IPS-11a (cell line): ENCODE measurements around the gene MAPK9.
A peak's percentile ranks its signal among the peaks of the same experiment; 100 is the strongest.
"Not testable (repeated sequence)": the region's sequence is repeated elsewhere in the genome, so short reads cannot be mapped to it uniquely, and the experiment has no call there.

Experiments used
- H3K4me3 ChIP-seq: one replicate; pipeline ENCODE4 v1.5.1; 2013; ENCODE audit warnings: low read depth, low read length, control low read depth

The MAPK9 gene

DNA sequence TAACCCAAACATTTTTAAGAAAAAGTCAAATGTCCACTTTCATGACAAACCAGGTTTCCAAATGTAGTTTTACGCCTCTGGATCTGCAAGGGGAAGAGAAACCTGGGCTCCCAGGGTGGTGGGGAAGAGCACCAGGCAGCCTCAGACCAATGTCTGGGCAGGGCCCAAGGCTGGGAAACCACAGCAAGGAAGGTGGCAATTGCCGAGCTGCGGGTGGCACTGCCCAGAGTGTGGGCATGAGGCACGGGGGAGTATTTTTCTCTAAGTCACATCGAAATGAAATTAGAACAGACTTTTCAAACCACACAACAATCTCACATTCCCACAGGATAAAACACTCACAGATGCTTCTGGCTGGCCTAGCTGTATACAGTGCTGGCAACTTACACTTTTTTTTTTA lies 50.3 kb downstream of the MAPK9 start:
- H3K4me3 ChIP-seq, result no peak overlapping the region

DNA sequence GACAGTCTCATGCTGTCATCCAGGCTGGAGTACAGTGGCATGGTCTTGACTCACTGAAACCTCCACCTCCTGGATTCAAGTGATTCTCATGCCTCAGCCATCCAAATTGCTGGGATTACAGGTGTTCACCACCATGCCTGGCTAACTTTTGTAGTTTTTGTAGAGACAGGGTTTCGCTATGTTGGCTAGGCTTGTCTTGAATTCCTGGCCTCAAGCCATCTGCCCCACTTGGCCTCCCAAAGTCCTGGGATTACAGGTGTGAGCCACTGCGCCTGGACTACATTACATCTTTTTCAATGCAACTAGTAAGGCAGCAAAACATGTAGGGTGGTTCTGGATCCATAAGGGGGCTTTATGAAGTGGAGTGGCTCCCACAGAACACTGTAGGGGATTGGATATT lies 53.3 kb downstream of the MAPK9 start:
- H3K4me3 ChIP-seq, result no peak overlapping the region

DNA sequence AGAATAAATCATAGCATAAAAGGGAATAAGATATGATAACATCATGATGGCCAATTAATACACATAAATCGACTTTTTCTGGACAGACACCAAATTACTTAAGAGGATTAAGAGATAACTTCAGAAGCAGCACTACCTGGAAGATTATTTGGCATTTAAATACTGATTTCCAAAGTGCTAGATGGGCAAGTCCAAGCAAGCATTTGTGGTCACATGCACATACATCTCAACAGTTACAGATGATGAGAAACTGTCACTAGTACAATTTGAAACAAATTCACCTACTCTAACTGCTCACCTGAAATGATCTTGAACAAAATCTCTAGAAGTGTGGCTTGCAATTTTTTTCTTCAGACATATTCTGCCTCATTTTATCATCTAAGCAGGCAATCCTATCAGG lies 56.0 kb downstream of the MAPK9 start:
- H3K4me3 ChIP-seq, result no peak overlapping the region

DNA sequence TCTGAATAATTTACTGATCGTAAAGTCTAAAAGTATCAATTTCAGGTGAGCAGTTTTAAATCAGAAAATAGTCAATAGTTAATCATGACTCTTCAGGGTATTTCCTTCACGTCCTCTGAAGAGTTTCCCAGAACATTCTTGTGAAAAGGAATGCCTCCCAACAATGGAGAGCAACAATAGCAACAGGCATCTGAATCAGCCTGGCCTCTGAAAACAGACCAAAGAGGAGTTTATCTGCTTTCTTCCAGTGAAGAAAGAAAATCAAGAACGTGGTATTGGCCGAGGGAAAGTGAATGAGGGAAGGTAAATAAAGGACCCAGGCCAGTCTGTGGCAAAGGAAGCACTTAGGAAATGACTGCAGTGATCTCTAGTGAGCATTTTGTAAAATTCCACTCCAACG lies 56.8 kb downstream of the MAPK9 start:
- H3K4me3 ChIP-seq, result no peak overlapping the region

DNA sequence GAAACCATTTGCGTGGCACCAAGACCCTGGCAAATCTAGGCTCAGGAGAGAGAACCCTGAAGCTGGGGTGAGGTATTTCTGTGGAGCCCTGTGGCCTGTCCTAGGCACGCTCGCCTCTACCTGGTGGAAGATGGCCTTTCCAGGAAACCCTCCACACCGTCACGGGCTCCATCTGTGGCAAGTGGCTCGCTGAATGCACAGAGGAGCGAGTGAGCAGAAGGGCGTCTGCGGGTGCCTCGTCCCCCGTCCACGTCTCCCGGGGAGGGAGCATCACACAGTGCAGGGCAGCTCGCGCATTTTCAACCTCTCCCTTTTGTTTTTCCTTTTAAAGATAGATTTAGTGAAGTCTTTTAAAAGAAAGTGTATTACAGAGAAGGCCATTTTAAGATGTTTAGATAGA lies 57.6 kb downstream of the MAPK9 start:
- H3K4me3 ChIP-seq, result no peak overlapping the region

DNA sequence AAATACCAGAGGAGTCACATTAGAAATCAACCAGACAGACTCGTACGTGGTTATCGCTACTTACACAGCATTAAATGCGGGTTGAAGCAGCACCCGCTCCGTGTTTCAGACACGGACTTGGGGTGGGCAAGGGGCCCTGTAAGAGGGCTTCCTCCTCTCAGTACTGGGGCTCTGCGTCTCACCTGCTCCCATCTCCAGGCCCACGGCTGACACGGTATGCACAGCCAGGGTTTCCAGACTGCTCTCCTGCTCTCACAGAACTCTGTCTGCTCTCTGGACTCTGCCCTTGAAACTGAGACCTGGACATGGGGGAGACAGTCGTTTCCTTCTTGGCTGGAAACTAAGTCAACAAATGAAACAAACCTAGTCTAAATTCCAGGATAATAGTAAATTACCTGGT lies 58.2 kb downstream of the MAPK9 start:
- no peak overlapping the region for H3K4me3 ChIP-seq

DNA sequence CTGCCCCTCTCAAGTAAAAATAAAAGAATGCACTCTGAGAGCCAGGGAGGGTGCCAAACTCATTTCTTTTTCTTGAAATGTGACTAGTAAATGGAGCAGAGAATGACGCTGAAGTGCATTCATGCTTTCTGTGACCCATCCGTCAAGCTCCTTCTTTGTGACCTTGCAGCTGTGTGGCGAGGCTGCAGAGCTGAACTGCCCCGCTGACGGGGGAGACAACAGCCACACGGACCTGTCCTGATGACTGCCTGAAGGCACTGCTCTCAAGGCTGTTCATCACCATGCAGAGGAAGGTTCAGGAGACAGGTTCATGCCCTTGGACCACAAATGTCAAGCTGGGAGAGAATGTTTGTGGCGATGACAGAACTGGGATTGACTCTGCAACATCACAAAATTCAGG lies 61.9 kb downstream of the MAPK9 start:
- no peak overlapping the region for H3K4me3 ChIP-seq

DNA sequence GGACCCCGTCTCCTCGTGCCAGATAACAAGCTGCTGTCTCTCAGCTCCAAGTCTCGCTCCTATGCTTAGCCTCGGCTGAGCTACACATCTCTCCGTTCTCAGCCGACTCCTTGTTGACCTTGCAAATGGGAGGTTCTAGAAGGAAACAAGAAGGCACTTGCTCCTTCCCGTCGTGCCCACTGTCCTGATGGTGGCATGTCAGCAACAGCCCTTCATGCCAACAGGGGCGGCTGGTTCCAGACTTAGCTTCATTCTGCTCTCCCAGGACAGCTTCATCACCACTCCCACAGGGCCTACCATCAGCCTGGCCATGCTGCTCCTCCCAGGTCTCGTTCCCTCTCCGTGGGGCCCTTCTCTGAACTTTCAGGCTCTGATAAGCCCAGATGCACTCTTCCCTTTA lies 69.8 kb downstream of the MAPK9 start:
- no peak overlapping the region for H3K4me3 ChIP-seq

DNA sequence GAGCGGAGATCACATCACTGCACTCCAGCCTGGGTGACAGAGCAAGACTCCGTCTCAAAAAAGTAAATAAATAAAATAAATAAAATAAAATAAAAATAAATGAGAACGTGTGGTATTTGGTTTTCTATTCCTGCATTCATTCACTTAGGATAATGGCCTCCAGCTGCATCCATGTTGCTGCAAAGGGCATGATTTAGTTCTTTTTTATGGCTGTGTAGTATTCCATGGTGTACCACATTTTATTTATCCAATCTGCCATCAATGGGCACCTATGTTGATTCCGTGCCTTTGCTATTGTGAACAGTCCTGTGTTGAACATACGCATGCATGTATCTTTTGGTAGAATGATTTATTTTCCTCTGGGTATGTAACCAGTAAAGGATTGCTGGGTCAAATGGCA lies 74.1 kb downstream of the MAPK9 start:
- no peak overlapping the region for H3K4me3 ChIP-seq

DNA sequence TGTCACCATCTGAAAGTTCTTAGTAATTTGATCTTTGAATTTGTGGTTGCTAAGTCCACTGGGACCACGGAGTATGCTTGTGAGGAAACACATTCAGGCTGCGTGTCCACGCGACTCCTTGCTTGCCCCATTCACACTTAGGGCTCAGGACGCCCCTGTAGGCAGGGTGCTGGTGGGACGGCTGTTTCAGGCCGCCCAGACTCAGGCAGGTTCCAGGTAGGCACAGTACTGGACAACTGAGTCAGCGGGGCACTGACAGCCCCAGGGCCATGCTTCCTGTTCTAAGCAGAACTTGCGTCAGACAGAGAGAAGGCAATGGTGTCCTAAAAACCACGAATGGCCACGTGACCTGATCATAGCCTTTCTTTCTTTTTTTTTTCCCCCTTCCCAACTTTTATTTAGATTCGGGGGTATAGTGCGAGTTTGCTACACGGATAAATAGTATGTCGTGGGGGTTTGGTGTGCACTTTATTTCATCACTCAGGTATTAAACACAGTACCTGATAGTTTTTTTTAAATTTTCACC lies 75.2 kb downstream of the MAPK9 start:
- H3K4me3 ChIP-seq, result no peak overlapping the region

DNA sequence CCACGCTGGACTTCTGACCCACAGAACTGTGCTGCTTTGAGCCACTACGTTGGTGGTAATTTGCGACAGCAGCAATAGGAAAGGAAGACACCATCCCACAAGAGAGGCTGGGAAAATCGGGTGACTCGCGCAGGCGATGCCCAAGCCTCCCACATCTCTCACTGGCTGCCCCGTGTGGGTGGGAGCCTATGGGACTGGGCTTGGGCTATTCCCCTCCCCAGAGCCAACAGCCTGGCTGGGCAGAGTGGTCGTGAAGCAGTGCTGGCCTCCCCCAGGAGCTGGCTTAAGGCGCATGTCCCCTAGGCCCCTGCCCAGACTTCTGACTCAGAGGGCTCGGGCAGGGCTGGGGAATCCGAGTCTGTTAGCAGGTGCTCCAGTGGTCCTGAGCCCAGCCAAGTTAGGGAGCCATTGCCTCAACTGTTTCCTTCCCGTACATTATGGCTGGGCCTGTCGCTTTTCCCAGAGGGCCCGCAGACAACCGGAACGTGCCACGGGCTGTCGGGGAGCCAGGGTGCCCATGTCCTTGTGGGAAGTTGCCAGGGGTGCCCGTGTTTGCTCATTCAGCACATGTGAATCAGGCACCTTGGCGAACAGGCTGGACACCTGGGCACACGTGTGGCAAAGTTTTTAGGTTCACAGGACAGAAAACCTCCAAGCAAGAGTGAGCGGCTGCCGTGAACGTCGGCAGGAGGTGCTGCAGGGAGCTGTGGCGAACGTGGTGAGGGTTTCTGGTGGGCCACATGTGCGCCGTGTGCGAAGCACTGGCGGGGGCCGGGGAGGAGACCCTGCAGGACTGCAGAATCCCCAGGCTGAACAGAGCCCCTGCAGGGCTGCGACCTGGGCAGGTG lies 75.9 kb downstream of the MAPK9 start:
- no peak overlapping the region for H3K4me3 ChIP-seq

DNA sequence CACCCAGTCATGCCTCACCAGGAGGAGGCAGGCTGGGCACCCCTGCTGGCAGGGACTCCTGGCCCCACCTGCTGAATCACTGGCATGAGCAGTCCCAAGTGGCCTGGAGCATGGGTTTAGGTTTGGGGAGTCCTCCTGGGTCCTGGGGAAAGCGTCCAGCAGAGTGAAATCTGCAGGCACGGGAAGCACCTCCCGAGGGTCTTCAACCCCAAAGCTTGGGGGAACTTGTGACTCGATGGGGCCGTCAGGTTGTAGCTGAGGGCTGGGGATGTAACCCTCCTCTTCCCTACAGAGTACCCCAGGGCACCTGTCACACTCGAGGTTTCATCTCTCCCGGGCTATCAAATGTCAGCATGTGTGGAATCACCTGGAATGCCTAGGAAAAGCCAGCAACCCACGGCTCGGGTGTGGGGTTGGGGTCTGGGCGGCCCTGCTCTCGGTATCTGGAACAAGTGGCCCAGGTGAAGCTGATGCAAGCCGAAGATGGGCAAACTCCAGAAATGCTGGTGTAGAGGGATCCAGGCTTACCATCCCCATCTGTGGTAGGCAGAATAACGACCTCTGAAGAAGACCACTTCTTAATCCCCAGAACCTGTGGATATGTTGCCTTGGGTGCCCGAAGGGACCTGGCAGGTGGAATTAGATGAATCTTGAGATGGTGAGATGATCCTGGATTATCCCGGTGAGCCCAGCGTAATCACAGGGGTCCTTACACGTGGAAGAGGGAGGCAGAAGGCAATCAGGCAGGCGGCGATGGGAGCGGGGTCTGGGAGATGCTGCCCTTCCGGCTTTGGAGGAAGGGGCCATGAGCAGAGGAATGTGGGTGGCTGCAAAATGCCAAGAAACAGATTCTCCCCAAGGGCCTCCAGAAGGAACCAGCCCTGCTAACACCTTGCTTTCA lies 76.8 kb downstream of the MAPK9 start:
- H3K4me3 ChIP-seq, result no peak overlapping the region

DNA sequence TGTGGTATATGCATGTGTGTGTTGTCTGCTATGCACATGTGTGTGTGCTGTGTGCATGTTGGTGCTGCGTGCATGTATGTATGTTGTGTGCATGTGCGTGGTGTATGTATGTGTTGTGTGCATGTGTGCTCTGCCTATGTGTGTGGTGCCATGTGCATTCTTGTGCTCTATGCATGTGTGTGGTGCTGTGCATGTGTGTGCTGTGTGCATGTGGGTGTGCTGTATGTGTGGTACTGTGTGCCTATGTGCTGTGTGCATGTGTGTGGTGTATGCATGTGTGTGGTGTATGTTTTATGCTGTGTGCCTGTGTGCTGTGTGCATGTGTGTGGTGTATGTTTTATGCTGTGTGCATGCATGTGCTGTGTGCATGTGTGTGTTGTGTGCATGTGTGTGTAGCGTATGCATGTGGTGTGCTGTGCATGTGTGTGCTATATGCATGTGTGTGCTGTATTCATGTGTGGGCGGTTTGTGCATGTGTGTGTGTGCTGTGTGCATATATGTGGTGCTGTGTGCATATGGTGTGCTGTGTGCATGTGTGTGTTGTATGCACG lies 78.2 kb downstream of the MAPK9 start:
- no peak overlapping the region for H3K4me3 ChIP-seq

DNA sequence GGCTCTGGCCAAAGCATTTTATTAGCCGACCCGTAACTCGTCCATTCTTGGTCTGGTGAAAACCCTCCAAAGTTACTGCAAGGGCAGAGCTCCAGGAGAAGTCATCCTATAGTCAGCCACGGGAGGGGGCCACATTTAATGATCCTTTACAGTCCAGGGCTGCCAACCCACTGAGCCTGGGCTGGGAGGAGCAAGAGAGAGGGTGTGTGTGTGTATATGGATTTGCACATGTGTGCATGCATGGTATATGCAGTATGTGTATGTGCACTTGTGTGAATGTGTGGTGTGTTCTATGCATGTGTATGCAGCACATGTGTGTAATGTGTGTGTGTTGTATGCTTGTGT lies 78.7 kb downstream of the MAPK9 start:
- no peak overlapping the region for H3K4me3 ChIP-seq

DNA sequence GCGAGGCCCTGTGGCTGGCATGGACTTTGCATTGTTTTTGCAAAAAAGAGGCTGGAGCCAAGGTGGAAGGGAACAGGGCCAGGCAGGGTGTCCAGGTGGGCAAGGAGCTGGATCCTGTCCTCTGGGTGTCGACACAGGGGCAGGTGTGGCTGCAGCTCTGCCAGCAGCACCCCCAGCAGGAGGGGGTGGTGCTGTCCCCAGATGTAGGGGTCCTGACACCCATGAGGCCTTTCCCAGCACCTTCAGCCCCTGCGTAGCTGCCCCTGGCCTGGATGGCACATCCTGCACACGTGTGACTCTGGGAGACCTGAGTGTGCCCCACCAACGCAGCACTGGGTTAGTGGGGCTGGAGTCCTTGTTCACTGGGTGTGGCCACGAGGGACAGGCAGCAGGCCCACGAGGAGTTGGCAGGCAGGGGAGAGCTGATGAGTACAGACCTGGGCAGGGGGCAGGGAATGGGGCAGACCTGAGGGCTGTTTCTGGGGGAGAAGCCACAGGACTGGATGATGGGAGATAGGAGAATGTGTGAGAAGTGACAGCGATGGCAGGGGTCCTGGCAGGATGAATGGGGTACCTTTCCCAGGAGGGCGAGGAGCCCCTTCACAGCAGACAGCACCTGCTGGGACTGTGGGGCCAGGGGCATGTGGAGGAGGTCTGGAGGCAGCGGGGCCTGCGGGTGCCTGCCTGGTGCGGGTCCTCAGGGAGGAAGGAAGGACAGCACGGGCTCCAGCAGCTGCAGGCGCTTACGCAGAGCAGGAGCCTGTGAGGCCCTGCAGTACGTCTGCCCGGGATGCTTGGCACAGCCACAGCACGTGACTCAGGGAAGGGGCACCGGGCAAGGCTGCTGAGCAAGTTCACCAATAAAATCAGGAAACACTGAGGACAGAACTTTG lies 79.3 kb downstream of the MAPK9 start:
- no peak overlapping the region for H3K4me3 ChIP-seq

DNA sequence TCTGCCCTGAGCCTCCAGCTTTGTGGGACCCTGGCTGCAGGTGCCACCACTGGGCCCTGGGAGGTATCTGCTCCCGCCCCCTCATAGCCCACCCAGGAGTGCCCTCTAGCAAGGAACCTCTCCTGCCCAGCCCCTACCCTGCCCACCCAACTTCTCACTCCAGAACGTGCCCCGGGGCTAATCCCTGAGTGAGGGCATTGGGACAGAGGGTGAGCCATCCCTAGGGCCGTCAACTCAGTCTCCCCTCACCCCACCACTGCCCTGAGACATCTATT lies 80.2 kb downstream of the MAPK9 start:
- no peak overlapping the region for H3K4me3 ChIP-seq

DNA sequence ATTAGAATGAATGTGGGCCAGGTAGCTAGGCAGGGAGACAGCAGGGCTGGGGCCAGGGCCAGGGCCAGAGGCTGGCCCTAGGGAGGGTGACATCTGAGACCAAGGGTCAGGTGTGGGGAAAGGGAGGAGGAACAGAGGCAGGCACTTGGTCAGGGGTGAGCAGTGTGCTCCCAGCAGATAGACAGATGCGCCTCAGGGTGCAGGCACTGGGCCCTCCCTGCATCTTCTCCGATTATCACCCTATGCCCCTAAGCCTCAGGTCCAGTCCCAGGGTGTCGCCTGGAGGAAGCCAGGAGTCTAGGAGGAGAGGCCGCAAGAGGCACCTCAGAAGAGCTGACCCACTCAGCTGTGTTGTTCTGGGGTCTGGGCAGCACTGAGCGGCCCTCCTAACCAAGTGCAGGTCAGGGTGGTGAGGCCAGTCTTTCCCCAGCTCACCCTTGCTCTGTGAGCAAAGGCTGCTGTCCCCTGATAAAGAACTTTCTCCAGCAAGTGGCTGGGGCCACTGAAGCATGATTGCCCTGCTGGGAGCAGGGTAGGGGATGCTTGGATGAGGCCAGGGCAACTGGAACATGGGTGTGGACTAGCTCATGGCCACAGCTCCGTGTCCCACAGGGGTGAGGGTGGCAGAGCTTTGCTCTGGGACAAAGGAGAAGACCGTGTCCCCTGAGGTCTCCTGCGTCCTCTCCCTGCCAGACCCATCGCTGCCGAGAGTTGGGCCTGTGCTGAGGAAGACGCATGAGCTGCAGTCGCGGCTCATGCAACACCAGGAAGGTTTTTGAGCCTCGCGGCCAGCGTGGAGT lies 80.7 kb downstream of the MAPK9 start:
- no peak overlapping the region for H3K4me3 ChIP-seq

DNA sequence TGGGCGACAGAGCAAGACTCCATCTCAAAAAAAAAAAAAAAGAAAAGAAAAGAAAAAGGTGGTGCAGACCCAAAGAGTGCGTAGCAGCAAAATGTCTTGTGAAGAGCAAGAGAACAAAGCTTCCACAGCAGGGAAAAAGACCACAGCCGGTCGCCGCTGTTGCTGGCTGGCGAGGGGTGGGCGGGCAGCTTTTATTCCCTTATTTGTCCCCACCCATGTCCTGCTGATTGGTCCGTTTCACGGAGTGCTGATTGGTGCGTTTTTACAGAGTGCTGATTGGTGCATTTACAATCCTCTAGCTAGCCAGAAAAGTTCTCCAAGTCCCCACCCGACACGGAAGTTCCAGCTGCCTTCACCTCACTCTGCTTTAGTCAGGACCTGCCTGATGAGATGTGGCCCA lies 81.8 kb downstream of the MAPK9 start:
- H3K4me3 ChIP-seq, result not testable (repeated sequence)

DNA sequence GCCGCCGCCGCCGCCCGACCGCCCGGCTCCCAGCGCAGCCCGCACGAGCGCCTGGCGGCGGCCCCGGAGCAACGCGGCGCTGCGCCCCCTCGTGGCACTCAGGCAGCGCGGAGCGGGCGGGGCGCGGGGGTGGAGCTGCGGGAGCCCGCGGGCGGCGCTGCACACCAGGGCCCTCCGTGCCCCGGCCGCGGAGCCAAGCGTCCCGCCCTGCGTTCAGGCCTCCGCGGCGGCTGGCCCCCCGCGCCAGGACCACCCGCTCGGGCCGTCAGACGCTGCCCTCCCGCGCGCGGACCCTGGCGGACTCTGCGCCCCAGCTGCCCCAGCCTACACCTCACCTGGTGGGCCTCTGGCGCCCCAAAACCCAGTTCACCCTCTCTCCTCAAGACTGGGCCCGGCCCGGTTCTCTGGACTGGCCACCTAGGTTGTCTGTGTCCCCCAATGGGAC lies 82.7 kb downstream of the MAPK9 start, which contains the start of gene RASGEF1C:
RASGEF1C (minus strand) TSS at position 75 of the 445 bp plus-strand sequence. CDS start 71,159 bp downstream, outside the sequence.
- H3K4me3 ChIP-seq, result peak within 1 kb of the TSS; percentile 24
